NCI-H2029 treated with DMSO at 0.1 percent for 48 hours (cell line): Measurements from ENCODE around the gene PAPPA2.
"Not testable (repeated sequence)": the region's sequence is repeated elsewhere in the genome, so short reads cannot be mapped to it uniquely, and the experiment has no call there.

Experiments
- DNase-seq: peaks from one replicate; lab custom pipeline; 2025; lab: John Stamatoyannopoulos, UW

Gene PAPPA2

DNA sequence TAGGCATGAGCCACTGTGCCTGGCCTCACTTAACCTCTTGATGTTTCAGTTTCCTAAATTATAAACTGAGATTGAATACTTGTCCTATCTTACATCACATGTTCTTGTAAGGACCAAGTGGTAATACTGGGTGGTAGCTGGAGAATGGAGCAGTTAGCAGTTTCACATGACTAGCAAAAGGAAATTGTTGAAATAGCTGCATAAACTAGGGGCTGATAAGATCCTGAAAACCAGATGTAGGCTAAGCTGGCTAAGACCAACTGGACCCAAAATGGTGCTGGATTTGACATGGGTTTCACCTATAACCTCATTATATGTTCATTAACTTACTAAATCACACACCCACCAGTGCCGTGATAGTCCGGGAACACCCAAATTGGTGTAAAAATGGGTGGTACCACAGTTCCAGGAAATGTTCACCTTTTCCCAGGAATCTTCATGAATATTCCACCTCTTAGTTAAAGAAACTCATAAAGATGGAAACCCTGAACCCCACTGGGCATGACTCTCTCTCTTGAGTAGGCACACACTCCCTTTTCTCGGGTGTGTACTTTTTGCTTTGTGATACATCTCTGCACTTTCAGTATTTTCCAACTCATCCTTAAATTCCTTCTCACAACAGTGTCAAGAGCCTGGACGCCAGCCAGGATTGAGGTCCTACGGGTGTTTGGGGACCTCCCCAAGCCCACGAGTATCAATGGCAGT, at the start of gene PAPPA2:
Gene PAPPA2 (plus strand): TSS at position 502 of the 705 bp plus-strand sequence. CDS start 93,148 bp downstream, outside the sequence.
- DNase-seq, result no peak

DNA sequence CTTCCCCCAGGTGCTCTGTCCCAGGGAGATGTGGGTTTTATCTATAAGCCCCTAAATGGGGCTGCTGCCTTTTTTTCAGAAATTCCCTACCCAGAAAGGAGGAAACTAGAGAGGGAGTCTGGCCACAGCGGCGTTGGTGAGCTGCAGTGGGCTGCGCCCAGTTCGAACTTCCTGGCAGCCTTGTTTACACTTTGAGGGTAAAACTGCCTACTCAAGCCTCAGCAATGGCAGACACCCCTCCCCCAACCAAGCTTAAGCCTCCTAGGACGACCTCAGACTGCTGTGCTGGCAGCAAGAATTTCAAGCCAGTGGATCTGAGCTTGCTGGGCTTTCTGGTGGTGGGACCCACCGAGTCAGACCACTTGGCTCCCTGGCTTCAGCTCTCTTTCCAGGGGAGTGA, 46.2 kb upstream of the PAPPA2 start:
- no peak for DNase-seq

DNA sequence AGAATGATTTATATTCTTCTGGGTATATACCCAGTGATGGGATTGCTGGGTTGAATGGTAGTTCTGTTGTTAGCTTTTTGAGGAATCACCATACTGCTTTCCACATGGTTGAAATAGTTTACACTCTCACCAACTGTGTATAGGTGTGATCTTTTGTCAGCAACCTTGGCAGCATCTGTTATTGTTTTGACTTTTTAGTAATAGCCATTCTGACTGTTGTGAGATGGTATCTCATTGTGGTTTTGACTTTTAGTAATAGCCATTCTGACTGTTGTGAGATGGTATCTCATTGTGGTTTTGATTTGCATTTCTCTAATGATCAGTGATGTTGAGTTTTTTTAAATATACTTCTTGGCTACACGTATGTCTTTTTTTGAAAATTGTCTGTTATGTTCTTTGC, 43.4 kb upstream of the PAPPA2 start:
- DNase-seq, result not testable (repeated sequence)

- DNase-seq, result no peak
These were observed 28.7 kb upstream of the PAPPA2 start for GRCh38 chr1:176434234-176434633.

- DNase-seq, result no peak
These were observed 26.7 kb upstream of the PAPPA2 start for GRCh38 chr1:176436251-176436650.

DNA sequence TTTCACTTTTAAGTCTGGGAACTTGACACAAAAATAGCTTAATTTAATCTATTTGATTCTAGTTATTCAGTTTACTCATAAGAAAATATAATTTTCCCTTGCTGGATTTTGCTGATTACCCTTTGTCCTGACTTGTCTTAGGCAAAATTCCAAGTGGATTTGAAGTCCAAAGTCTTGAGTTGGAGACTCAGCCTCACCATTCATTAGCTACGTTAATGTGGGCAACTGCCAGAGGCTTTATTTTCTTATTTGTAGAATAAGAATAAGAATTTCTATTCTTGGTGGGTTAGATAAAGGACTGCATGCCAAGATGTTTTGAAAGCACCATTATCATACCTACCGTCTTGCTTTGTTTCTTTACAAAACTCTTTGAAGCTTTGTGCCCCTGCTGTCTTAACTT, 22.8 kb upstream of the PAPPA2 start:
- no peak for DNase-seq

GRCh38 chr1:176444286-176444685, 18.7 kb upstream of the PAPPA2 start:
- no peak for DNase-seq

DNA sequence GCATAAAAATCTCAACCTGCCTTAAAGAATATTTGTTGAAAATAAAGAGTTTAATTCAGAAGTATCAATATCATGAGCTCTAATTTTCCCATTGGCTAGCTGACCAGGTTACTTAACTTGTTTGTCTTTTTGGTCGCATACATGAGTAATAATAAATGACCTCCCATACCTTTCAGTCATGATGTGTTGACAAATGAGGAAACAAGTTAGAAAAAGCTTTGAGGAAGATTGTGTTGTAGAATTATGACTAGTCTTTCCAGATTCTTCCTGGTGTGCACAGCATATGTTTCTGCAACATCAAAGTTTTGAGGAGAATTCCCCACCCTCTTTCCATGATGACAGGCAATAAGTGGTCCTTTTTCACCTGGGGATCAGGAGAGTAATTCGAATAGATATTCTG, 17.6 kb upstream of the PAPPA2 start:
- no peak for DNase-seq

DNA sequence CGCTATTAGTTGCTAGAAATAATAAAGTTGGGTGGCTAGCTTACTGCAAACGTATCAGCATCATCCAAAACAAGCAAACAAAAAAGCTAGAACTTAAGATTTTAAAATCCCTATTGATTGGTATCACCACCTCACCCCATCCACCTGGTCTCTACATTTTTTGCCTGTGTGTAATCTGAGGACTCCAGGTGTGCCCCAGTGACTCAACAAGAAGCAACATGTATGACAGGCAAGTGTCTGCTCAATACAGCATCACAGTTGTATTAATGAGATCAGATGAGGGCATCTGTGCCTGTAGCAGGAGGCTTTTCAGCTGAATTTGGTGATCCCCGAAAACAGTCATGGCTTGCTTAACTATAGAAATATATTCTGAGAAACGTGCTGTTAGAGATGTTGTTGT, 14.6 kb upstream of the PAPPA2 start:
- no peak for DNase-seq

DNA sequence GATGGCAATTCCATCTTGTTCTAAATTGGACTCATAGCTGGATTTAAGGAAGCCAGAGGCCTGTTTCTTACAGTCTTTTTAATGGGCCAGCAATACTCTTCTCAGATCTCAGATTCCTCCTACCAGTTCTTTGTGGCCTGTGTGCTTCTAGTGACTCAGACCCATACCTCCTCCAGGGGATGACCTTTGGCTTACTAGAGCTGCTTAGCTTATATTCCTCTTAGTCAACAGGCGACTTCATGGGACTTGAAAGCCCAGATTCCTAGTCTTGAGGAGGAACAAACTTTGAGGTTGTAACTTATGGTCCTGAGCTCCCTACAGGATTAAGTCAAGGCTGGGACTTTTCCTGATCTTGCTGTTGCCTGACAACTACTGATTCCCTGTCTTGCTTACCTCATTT, 12.4 kb upstream of the PAPPA2 start:
- DNase-seq, result no peak

DNA sequence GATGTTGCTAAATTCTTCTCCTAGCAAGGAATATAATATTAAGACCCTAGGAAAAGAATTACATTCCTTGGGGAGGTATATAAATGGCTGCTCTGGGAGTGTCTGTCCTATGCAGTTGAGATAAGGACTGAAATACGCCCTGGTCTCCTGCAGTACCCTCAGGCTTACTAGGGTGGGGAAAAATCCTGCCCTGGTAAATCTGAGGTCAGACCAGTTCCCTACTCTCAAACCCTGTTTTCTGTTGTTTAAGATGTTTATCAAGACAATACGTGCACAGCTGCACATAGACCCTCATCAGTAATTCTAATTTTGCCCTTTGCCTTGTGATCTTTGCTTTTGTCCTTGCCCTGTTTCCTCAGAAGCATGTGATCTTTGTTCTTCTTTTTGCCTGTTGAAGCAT, 11.2 kb upstream of the PAPPA2 start:
- not testable (repeated sequence) for DNase-seq

GRCh38 chr1:176456795-176457194, 6.2 kb upstream of the PAPPA2 start:
- no peak for DNase-seq

GRCh38 chr1:176460544-176461336, 2.2 kb upstream of the PAPPA2 start:
- no peak for DNase-seq

- no peak for DNase-seq
These were observed 1.4 kb upstream of the PAPPA2 start for GRCh38 chr1:176461576-176461975.

GRCh38 chr1:176466514-176466913, 3.5 kb downstream of the PAPPA2 start:
- DNase-seq, result no peak

DNA sequence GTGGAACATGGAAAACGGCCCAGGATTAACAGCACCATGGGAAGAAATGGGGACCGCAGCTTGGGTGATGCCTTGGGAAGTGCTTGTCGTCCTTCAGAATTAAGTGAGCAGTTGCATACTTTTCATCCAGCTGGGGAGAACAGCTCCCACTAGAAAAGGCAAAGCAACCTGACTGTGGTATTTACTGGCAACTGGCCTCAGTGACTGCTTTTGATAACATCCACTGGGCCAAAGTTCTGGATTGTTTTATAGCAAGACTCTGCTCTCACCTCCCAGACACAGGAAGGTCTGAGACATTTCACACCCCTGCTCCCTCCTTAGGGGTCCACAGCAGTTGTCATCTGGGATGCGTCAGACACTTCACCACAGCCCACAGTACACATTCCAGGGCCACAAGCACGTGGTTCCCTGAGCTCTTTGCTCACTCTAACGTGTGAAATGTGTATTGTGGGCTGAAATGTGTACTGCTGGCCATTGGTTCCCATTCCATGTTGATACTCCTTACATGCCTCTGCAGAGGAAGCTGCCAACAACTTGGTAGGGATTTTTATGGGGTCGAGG, 6.6 kb downstream of the PAPPA2 start:
- DNase-seq, result no peak

- DNase-seq, result no peak
These were observed 8.6 kb downstream of the PAPPA2 start for GRCh38 chr1:176471338-176472121.

DNA sequence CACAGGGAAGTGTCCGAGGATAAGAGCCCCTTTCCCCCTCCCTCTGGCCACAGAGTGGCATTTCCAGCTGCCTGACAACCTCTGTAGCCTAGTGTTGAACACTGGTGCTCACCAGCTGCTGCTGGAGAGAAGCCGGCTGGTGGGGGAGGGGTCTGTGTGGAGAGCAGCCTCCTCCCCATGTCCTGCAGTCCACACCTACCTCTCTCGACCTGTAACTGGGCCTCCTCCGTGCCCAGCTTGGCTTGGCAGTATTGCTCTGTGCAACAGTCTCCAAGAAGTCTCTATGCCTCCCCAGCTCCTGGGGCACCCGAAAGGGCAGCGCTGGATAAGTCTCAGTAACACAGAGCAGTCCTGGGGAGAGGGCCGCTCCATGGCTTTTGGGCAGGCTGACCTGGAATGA, 17.0 kb downstream of the PAPPA2 start:
- no peak for DNase-seq

- no peak for DNase-seq
These were observed 17.8 kb downstream of the PAPPA2 start for GRCh38 chr1:176480750-176481149.

GRCh38 chr1:176485083-176485482, 22.1 kb downstream of the PAPPA2 start:
- no peak for DNase-seq

- no peak for DNase-seq
These were observed 31.5 kb downstream of the PAPPA2 start for GRCh38 chr1:176494436-176494835.

- no peak for DNase-seq
These were observed 36.7 kb downstream of the PAPPA2 start for GRCh38 chr1:176499671-176500070.
